A204.1 (cell line): ENCODE results near the gene OAS1.
A peak's percentile ranks its signal among the peaks of the same experiment; 100 is the strongest.
"Not testable (repeated sequence)": the region's sequence is repeated elsewhere in the genome, so short reads cannot be mapped to it uniquely, and the experiment has no call there.

ENCODE experiments used
- FAIRE-seq: peaks from 2 replicates; lab custom pipeline; 2012; peaks lifted over from hg19 to GRCh38; lab: Jason Lieb, UNC

OAS1 gene

DNA sequence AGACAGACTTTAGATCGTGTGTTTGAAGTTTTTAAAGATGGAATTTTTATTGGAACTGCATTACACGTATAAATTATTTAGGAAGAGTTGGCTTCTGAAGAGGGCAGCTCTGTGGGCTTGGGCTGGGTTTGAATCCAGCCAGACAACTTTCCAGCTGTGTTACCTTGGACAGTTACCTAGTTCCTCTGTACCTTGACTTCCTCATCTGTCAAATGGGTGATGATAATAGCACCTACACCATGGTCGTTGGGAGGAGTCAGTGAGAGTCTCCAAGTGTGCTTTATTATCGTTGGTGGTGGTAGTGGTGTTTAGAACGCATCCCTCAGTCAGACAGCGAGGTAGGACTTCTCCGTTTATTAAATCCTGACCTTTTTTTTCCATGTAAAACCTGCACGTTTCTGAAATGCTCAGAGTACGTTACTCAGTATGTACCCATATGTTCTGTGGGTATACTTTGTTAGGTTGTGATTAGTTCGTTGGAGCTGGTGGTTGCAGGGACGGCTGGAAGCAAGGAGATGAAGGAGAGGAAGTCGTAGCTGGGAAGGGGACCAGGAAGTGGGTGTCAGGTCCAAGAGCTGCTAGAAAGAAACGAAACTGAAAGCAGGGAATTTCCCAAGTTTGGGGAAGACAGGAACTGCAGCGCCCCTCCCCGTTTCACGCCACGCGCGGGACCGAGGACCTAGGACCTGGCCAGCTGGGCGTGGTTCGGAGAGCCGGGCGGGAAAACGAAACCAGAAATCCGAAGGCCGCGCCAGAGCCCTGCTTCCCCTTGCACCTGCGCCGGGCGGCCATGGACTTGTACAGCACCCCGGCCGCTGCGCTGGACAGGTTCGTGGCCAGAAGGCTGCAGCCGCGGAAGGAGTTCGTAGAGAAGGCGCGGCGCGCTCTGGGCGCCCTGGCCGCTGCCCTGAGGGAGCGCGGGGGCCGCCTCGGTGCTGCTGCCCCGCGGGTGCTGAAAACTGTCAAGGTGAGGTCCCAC lies 31.3 kb downstream of the OAS1 start, which contains the start of gene OAS3:
TSS of gene OAS3 (plus strand) at position 734 of the 979 bp plus-strand sequence. CDS start at position 791, 57 bp downstream.
- peak; percentile 90 for FAIRE-seq

GRCh38 chr12:112938751-112939150 lies 32.0 kb downstream of the OAS1 start:
- FAIRE-seq, result no peak

GRCh38 chr12:112939761-112940381 lies 33.1 kb downstream of the OAS1 start:
- FAIRE-seq, result no peak

- FAIRE-seq, result no peak
Observed at GRCh38 chr12:112941528-112942335, 35.0 kb downstream of the OAS1 start.

DNA sequence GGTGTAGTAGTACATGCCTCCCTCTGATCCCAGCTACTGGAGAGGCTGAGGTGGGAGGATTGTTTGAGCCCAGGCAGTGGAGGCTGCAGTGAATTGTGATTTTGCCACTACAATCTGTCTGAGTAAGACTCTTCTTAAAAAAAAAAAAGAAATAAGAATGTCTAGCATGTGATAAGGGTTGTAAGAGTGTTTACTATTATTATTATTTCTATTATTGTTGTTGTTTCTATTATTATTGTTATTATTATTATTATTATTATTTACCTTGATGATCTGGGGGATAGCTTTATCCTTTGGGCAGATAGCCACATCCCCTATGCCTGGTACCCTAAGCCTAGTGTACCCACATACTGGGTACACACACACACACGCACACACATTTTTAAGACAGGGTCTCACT lies 35.8 kb downstream of the OAS1 start:
- no peak for FAIRE-seq

- FAIRE-seq, result no peak
Observed at GRCh38 chr12:112944024-112944690, 37.4 kb downstream of the OAS1 start.

DNA sequence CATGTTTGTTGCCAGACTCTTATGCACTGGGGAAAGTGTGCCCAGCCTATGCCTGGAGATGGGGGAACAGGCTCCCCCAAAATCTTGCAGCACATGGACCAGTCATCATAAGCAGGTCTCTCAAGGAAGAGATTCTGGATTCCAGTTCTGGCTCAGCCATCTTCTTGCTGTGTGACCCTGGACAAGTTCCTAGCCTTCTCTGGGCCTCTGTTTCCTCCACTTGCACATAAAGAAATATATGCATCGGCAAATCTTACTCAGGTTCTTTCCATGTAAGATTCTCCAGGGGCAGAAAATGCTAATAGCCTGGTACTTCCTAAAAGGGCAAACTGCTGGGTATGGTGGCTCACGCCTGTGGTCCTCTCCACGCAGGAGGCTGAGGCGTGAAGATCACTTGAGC lies 38.8 kb downstream of the OAS1 start:
- no peak for FAIRE-seq

DNA sequence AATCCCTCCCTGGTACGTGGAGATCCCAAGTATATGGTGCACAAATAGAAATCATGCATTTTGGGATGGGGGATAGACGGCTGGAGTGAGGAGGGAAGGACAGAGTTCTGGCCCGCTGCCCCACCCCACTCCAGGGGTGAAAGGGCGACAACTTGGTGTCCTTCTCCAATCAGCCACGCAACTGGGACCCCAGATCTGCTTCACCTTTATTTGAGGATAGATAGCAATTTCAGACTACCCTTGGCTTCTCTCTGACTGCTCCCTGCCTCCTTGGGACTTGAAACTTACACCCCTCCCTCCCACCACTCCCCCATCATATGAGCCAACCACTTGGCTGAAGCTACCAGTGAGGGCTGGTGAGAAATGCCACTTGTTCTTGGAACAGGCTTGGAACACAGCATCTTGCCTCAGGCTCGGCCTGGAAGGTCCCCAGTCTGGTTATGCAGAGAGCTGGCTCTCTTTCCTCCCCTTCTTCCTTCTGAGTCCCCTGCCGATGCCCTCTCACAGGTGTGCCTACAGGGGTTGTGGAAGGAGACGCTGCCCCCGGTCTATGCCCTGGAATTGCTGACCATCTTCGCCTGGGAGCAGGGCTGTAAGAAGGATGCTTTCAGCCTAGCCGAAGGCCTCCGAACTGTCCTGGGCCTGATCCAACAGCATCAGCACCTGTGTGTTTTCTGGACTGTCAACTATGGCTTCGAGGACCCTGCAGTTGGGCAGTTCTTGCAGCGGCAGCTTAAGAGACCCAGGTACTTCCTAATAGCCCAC lies 39.7 kb downstream of the OAS1 start:
- no peak for FAIRE-seq

DNA sequence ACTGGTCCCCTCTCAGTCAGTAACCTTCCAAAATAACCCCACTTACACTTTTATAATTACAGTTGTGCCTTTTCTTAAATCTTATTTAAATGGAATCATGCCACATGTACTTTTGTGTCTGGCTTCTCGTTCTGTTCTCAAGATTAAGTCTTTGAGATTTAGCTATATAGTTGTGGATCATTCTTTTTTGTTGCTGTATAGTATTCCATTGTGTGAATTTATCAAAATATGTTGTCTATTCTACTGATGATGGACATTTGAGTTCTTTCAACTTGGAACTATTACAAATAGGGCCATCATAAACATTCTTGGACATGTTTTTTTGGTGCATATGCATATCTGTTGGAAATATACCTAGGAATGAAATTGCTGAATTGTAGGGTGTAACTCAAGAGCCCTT lies 40.6 kb downstream of the OAS1 start:
- no peak for FAIRE-seq

- no peak for FAIRE-seq
Observed at GRCh38 chr12:112947761-112948160, 41.0 kb downstream of the OAS1 start.

DNA sequence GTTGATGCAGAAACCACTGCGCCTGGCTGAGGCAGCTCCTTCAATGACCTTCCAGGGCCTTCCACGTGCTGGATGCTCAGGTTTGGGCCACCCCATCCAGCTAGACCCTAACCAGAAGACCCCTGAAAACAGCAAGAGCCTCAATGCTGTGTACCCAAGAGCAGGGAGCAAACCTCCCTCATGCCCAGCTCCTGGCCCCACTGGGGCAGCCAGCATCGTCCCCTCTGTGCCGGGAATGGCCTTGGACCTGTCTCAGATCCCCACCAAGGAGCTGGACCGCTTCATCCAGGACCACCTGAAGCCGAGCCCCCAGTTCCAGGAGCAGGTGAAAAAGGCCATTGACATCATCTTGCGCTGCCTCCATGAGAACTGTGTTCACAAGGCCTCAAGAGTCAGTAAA lies 42.0 kb downstream of the OAS1 start:
- FAIRE-seq, result no peak

DNA sequence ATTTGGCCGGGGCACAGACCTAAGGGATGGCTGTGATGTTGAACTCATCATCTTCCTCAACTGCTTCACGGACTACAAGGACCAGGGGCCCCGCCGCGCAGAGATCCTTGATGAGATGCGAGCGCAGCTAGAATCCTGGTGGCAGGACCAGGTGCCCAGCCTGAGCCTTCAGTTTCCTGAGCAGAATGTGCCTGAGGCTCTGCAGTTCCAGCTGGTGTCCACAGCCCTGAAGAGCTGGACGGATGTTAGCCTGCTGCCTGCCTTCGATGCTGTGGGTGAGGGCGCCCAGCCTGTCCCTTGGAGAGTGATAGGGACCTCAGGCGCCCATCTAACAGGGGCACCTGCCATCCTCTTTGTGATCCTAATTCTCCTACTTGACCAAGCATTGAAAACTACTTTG lies 43.9 kb downstream of the OAS1 start:
- FAIRE-seq, result no peak

GRCh38 chr12:112957125-112957524 lies 50.4 kb downstream of the OAS1 start:
- not testable (repeated sequence) for FAIRE-seq

DNA sequence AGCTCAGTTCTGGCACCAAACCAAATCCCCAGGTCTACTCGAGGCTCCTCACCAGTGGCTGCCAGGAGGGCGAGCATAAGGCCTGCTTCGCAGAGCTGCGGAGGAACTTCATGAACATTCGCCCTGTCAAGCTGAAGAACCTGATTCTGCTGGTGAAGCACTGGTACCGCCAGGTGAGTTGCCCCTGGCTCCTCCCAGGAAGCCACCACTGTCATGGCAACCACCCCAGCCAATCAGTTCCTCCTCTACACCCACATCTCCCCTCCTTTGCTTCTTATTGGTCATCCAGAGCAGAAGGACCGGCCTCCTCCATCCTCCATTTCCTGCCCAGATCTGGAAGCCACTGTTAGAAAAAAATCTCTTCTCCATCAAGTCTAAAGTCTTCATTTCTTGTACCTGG lies 54.3 kb downstream of the OAS1 start:
- FAIRE-seq, result no peak

- no peak for FAIRE-seq
Observed at GRCh38 chr12:112961536-112961935, 54.8 kb downstream of the OAS1 start.

GRCh38 chr12:112962561-112962960 lies 55.8 kb downstream of the OAS1 start:
- FAIRE-seq, result no peak

- FAIRE-seq, result no peak
Observed at GRCh38 chr12:112963227-112963861, 56.6 kb downstream of the OAS1 start.

DNA sequence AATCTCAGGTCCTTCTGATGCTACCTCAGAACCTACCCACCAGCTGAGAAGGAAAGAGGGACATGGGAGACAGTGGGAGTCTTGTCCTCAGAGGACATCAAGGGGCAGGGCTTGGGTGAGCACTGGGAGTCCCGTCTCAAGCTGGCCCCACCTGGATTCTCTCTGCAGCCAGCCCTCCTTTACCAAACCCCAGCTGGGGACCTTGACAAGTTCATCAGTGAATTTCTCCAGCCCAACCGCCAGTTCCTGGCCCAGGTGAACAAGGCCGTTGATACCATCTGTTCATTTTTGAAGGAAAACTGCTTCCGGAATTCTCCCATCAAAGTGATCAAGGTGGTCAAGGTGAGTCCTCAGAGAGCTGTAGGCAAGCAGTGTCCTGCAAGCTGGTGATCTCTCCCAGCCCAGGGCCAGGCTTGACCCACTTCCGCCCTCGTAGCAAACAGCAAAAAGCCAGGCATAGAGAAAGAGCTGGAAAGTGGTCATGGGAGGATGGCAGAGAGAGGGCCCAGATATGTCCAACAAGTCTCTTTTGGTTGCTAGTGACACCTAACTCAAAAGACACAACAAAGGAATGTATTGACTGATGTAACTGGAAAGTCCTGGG lies 57.4 kb downstream of the OAS1 start:
- FAIRE-seq, result no peak

- no peak for FAIRE-seq
Observed at GRCh38 chr12:112964915-112965314, 58.2 kb downstream of the OAS1 start.

DNA sequence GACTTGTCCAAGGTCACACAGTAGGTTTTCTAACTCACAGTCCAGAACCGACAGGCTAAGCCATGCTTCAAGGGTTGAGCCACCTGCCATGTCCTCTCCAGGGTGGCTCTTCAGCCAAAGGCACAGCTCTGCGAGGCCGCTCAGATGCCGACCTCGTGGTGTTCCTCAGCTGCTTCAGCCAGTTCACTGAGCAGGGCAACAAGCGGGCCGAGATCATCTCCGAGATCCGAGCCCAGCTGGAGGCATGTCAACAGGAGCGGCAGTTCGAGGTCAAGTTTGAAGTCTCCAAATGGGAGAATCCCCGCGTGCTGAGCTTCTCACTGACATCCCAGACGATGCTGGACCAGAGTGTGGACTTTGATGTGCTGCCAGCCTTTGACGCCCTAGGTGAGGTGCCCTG lies 58.9 kb downstream of the OAS1 start:
- no peak for FAIRE-seq
